GM23248 (cell line): ENCODE data around the gene IFT122. TPM values are rescaled to one million over a fixed set of nuclear protein-coding genes. Genes with fewer than 3 reads are reported as not detected.

Experiments used
- DNase-seq: peaks from one replicate; pipeline ENCODE4 v3.0.0-alpha.2; 2015
- H2AFZ ChIP-seq: fragments of 200-600 bp; sonication (generic); 2 replicates; pipeline ENCODE4 v1.6.1; 2016; ENCODE audit warnings: antibody characterized with exemption
- H3F3A ChIP-seq: fragments of 200-600 bp; sonication (generic); 2 replicates; pipeline ENCODE4 v1.6.1; 2016; ENCODE audit warnings: mild to moderate bottlenecking, antibody characterized with exemption, mixed run types; ENCODE audit not compliant: insufficient read depth
- H3K27ac ChIP-seq: fragments of 200-600 bp; sonication (generic); 2 replicates; pipeline ENCODE4 v1.5.1; 2016; ENCODE audit warnings: mild to moderate bottlenecking
- H3K27me3 ChIP-seq: fragments of 200-600 bp; sonication (generic); replicated peaks from 2 replicates; pipeline ENCODE4 v1.6.1; 2016; ENCODE audit warnings: mild to moderate bottlenecking; ENCODE audit not compliant: insufficient read depth
- H3K36me3 ChIP-seq: fragments of 200-600 bp; sonication (generic); 2 replicates; pipeline ENCODE4 v1.6.1; 2016; ENCODE audit warnings: low read depth, mild to moderate bottlenecking
- H3K4me1 ChIP-seq: fragments of 200-600 bp; sonication (generic); 2 replicates; pipeline ENCODE4 v1.6.1; 2016; ENCODE audit warnings: mild to moderate bottlenecking; ENCODE audit not compliant: insufficient read depth
- H3K4me2 ChIP-seq: fragments of 200-600 bp; sonication (generic); one replicate; pipeline ENCODE4 v1.6.1; 2016; ENCODE audit warnings: mild to moderate bottlenecking; ENCODE audit not compliant: unreplicated experiment
- H3K4me3 ChIP-seq: fragments of 200-600 bp; sonication (generic); 2 replicates; pipeline ENCODE4 v1.5.1; 2016; ENCODE audit warnings: mild to moderate bottlenecking
- H3K79me2 ChIP-seq: fragments of 200-600 bp; sonication (generic); 2 replicates; pipeline ENCODE4 v1.6.1; 2016; ENCODE audit warnings: mild to moderate bottlenecking; ENCODE audit not compliant: insufficient read depth
- H3K9ac ChIP-seq: fragments of 200-600 bp; sonication (generic); 2 replicates; pipeline ENCODE4 v1.6.1; 2016; ENCODE audit warnings: mild to moderate bottlenecking
- H3K9me2 ChIP-seq: fragments of 200-600 bp; sonication (generic); 2 replicates; pipeline ENCODE4 v1.6.1; 2016; ENCODE audit warnings: mixed run types, mild to moderate bottlenecking, moderate library complexity; ENCODE audit not compliant: insufficient read depth
- H3K9me3 ChIP-seq: fragments of 200-600 bp; sonication (generic); one replicate; pipeline ENCODE4 v1.6.1; 2017; ENCODE audit warnings: low read depth
- H4K20me1 ChIP-seq: fragments of 200-600 bp; sonication (generic); 2 replicates; pipeline ENCODE4 v1.6.0; 2016; ENCODE audit not compliant: insufficient read depth
- EZH2 ChIP-seq: fragments of 200-600 bp; sonication (generic); IDR thresholded peaks from 2 replicates; pipeline ENCODE4 v1.6.1; 2018; ENCODE audit warnings: antibody characterized with exemption, mild to moderate bottlenecking; ENCODE audit not compliant: insufficient read depth, poor library complexity, severe bottlenecking
- EZH2phosphoT487 ChIP-seq: fragments of 200-600 bp; sonication (generic); IDR thresholded peaks from 2 replicates; pipeline ENCODE4 v1.6.1; 2018; ENCODE audit warnings: antibody characterized with exemption, moderate library complexity, mild to moderate bottlenecking, low read depth; ENCODE audit not compliant: insufficient read depth
- WGBS, 2 experiments: methylation state at CpG; one replicate each; pipeline ENCODE4 v1.1.6; 2015 to 2017; ENCODE audit warnings: low lambda C conversion rate in 2 of 2, low coverage in 1 of 2; ENCODE audit errors: missing lambda C conversion rate in 2 of 2; 5-methylcytosine and 5-hydroxymethylcytosine counted together
- in situ Hi-C: fragments of 300-500 bp; cut with MboI; formaldehyde crosslinking; loops from 2 replicates; pipeline ENCODE4 v1.15.0; 2020
- polyA plus RNA-seq: library from polyadenylated mRNA; unstranded; fragments of >200 nt; fragmentation: Nextera tagmentation; extraction: Ambion mirVana; gene quantifications from 2 replicates; pipeline ENCODE4 v1.2.1, GENCODE V29; 2016
- total RNA-seq: library from RNA; depleted of rRNA; stranded (reverse); fragments of >200 nt; shearing (Covaris generic); gene quantifications from 2 replicates; pipeline ENCODE4 v1.2.3, GENCODE V29; 2014

The IFT122 gene
- total and polyA plus RNA-seq, 2 experiments from 2014 or later = 16.1 to 16.3 TPM

DNA sequence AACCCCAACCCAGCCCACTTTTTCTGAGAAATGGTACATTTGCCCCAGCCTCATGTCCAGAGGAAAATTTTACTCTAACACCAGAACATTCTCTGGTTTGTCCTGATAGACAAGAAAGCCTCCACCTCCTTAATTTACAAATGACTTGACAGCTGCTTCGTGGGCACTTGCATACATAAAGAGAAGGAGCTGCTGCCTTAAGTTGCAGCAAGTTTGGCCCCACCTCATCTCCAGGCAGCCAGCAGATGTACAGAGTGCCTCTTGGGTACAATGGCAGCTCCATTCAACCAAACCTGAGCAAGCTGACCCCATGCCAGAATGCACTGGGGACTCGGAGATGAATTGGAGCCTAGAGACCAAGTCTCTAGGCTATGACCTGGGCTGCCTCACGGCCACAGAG, 96.8 kb downstream of the IFT122 start:
- Histone ChIP-seq H2AFZ (no peak overlapping the region), H3K4me1 (no peaks in the 10 kb centered on the region), H3K27ac (no peak overlapping the region), H3K4me2 (no peak overlapping the region), H3K79me2 (no peaks in the 10 kb centered on the region), H3K27me3 (no peaks in the 10 kb centered on the region), H4K20me1 (no peaks in the 10 kb centered on the region), H3F3A (no peaks in the 10 kb centered on the region), H3K9me2 (no peaks in the 10 kb centered on the region), H3K4me3 (no peak overlapping the region), H3K9ac (no peak overlapping the region), H3K36me3 (no peaks in the 10 kb centered on the region), H3K9me3 (no peaks in the 10 kb centered on the region)
- 78 to 87% methylated on average over 3 of the region's 3 CpGs for WGBS, 2 experiments
- in situ Hi-C loops = no loop called here
- TF ChIP-seq EZH2 (no peak), EZH2phosphoT487 (no peak)
- no peak for DNase-seq

DNA sequence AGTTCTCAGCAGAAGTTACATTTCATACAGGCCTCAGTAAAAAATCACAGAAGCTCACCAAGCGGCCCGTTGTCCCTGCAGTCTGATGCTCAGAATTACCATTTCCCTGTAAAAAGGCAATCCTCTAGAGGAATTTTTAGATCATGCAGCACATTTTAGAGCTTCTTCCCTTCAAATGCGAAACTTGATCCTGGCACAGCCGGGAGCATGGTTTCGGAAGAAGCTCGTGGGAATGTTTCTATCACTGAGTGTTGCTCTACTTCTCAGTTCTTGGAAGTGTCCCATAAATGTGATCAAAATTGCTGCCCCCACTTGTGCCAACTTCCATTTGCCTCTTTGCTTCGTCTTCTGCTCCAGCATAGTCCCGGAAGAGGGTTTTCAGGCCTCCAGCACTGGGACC, 99.2 kb downstream of the IFT122 start:
- in situ Hi-C loops = no loop called here

GRCh38 chr3:129540776-129541516, 100.9 kb downstream of the IFT122 start:
- H3K27ac ChIP-seq = no peak overlapping the region
- H3K9me3 ChIP-seq = no peaks in the 10 kb centered on the region
- TF ChIP-seq EZH2phosphoT487 (no peak), EZH2 (no peak)
- no peak for DNase-seq
- no peaks in the 10 kb centered on the region for H3K79me2 ChIP-seq
- no peaks in the 10 kb centered on the region for H3K4me1 ChIP-seq
- no peaks in the 10 kb centered on the region for H3K9me2 ChIP-seq
- no peak overlapping the region for H2AFZ ChIP-seq
- no peak overlapping the region for H3K9ac ChIP-seq
- in situ Hi-C loops = no loop called here
- H3K4me2 ChIP-seq = no peak overlapping the region
- H3K27me3 ChIP-seq = no peaks in the 10 kb centered on the region
- WGBS, 2 experiments = 85 to 90% methylated on average over 11 of the region's 11 CpGs
- H3K36me3 ChIP-seq = no peaks in the 10 kb centered on the region
- H3F3A ChIP-seq = peaks cover 6% of the 10 kb centered on the region; the same call in 1 of the 2 replicates
- H3K4me3 ChIP-seq = no peak overlapping the region
- H4K20me1 ChIP-seq = no peaks in the 10 kb centered on the region

More for the DNA sequence above, 99.2 kb downstream of the IFT122 start:
- TF ChIP-seq EZH2phosphoT487 = no peak
- no peak for TF ChIP-seq EZH2
- Histone ChIP-seq H3K79me2 (no peaks in the 10 kb centered on the region), H2AFZ (no peak overlapping the region), H3F3A (no peaks in the 10 kb centered on the region), H3K27me3 (no peaks in the 10 kb centered on the region), H3K4me2 (no peak overlapping the region), H4K20me1 (no peaks in the 10 kb centered on the region), H3K4me3 (no peak overlapping the region), H3K9me3 (no peaks in the 10 kb centered on the region), H3K36me3 (no peaks in the 10 kb centered on the region), H3K9me2 (no peaks in the 10 kb centered on the region), H3K27ac (no peak overlapping the region), H3K4me1 (no peaks in the 10 kb centered on the region), H3K9ac (no peak overlapping the region)
- 75 to 81% methylated on average over 8 of the region's 8 CpGs for WGBS, 2 experiments
- no peak for DNase-seq

GRCh38 chr3:129542747-129543146, 102.7 kb downstream of the IFT122 start:
- DNase-seq = no peak
- TF ChIP-seq EZH2 = no peak
- no peak for TF ChIP-seq EZH2phosphoT487
- Histone ChIP-seq H3K27me3 (no peaks in the 10 kb centered on the region), H3K4me2 (no peak overlapping the region), H3F3A (peaks cover 6% of the 10 kb centered on the region; the same call in 1 of the 2 replicates), H4K20me1 (no peaks in the 10 kb centered on the region), H3K9me3 (no peaks in the 10 kb centered on the region), H3K79me2 (no peaks in the 10 kb centered on the region), H3K4me3 (no peak overlapping the region), H3K4me1 (no peaks in the 10 kb centered on the region), H3K27ac (no peak overlapping the region), H3K9ac (no peak overlapping the region), H3K9me2 (no peaks in the 10 kb centered on the region), H3K36me3 (no peaks in the 10 kb centered on the region), H2AFZ (no peak overlapping the region)
- in situ Hi-C loops = no loop called here
- 86 to 92% methylated on average over 5 of the region's 5 CpGs for WGBS, 2 experiments
